HCT116 (cell line): ENCODE results near the gene MCF2L2. TPM values are rescaled to one million over a fixed set of nuclear protein-coding genes. Genes with fewer than 3 reads are reported as not detected.

Source experiments
- ATAC-seq: fragments of 200-7000 bp; cut with Tn5 transposase; 2 replicates; pipeline ENCODE4 v1.9.1; 2020; ENCODE audit warnings: mild to moderate bottlenecking, moderate library complexity
- BruUV-seq: library from RNA; stranded (reverse); fragments of 400-500 nt; replicated peaks from 2 replicates; lab custom pipeline; 2021; lab: Mats Ljungman, UMichigan
- CTCF ChIA-PET: fragments of 300-600 bp; sonication (Branson Sonifier 250); formaldehyde crosslinking; loops from one replicate; lab custom pipeline; 2021; ENCODE audit warnings: antibody characterized with exemption; lab: Charles Lee
- POLR2A ChIA-PET: fragments of 300-600, 350-600 bp; sonication (Branson Sonifier 250); formaldehyde crosslinking; loops from one replicate; lab custom pipeline; 2021; ENCODE audit warnings: antibody characterized with exemption; lab: Charles Lee
- RAD21 ChIA-PET, 2 experiments: fragments of 300-600 bp; sonication (Branson Sonifier 250); formaldehyde crosslinking; loops; one replicate each; lab custom pipeline; 2023; ENCODE audit warnings: low total read pairs in 2 of 2; ENCODE audit not compliant: uncharacterized antibody in 2 of 2, unreplicated experiment in 2 of 2, low non-redundant PET in 1 of 2; lab: Charles Lee
- DNase-seq: peaks from one replicate; pipeline ENCODE4 v3.0.0-alpha.2; 2010; ENCODE audit warnings: low read depth, low spot score
- H2AFZ ChIP-seq: fragments of 200-600 bp; shearing (Covaris generic), sonication (generic); 2 replicates; pipeline ENCODE4 v1.6.1; 2017; ENCODE audit warnings: low read depth, mixed run types, mixed read lengths, antibody characterized with exemption, low read length; ENCODE audit not compliant: poor library complexity, severe bottlenecking
- H3K27ac ChIP-seq: 2 replicates; pipeline ENCODE4 v1.5.1; 2012; ENCODE audit warnings: low read depth, low read length
- H3K27me3 ChIP-seq: fragments of 200-600 bp; sonication (generic); 2 replicates; pipeline ENCODE4 v1.6.1; 2016; ENCODE audit warnings: mixed run types, low read length, mixed read lengths; ENCODE audit not compliant: insufficient read depth
- H3K36me3 ChIP-seq, 2 experiments: fragments of 200-500 bp in 1 of 2; fragments of 200-600 bp in 1 of 2; sonication (Bioruptor generic) in 1 of 2; sonication (generic) in 1 of 2; 2 replicates each; pipeline versions ENCODE4 v1.5.1 to v1.6.1; 2014 to 2016; ENCODE audit warnings: low read length in 2 of 2, inconsistent platforms in 1 of 2, mixed read lengths in 1 of 2, mixed run types in 1 of 2; ENCODE audit not compliant: insufficient read depth in 2 of 2, control insufficient read depth in 1 of 2
- H3K4me1 ChIP-seq, 2 experiments: fragments of 200-600 bp in 1 of 2; sonication (generic) in 1 of 2; 2 replicates each; pipeline versions ENCODE4 v1.5.1 to v1.6.1; 2012 to 2017; ENCODE audit warnings: low read length in 2 of 2, inconsistent platforms in 1 of 2, mild to moderate bottlenecking in 1 of 2, mixed read lengths in 1 of 2, mixed run types in 1 of 2, moderate library complexity in 1 of 2; ENCODE audit not compliant: insufficient read depth in 2 of 2, control insufficient read depth in 1 of 2
- H3K4me2 ChIP-seq: fragments of 200-600 bp; sonication (generic); 2 replicates; pipeline ENCODE4 v1.6.1; 2017; ENCODE audit warnings: mixed run types, low read length, mixed read lengths
- H3K4me3 ChIP-seq, 2 experiments: fragments of 200-600 bp in 1 of 2; sonication (generic) in 1 of 2; replicated peaks in 1 of 2; 2 replicates each; pipeline ENCODE4 v1.5.1; 2011 to 2016; ENCODE audit warnings: low read length in 2 of 2, control low read depth in 1 of 2, low read depth in 1 of 2, mild to moderate bottlenecking in 1 of 2, mixed read lengths in 1 of 2, mixed run types in 1 of 2
- H3K79me2 ChIP-seq: fragments of 200-600 bp; sonication (generic); 2 replicates; pipeline ENCODE4 v1.6.1; 2017; ENCODE audit warnings: mild to moderate bottlenecking, mixed run types, low read length, moderate library complexity, mixed read lengths; ENCODE audit not compliant: insufficient read depth
- H3K9ac ChIP-seq: fragments of 200-600 bp; sonication (generic); 2 replicates; pipeline ENCODE4 v1.6.1; 2016; ENCODE audit warnings: low read length, mixed read lengths
- H3K9me2 ChIP-seq: fragments of 200-600 bp; sonication (generic), shearing (Covaris generic); 2 replicates; pipeline ENCODE4 v1.6.1; 2017; ENCODE audit warnings: mixed run types, mild to moderate bottlenecking, moderate library complexity; ENCODE audit not compliant: insufficient read depth
- H3K9me3 ChIP-seq, 2 experiments: fragments of 200-500 bp in 1 of 2; fragments of 200-600 bp in 1 of 2; sonication (Bioruptor generic) in 1 of 2; sonication (generic) in 1 of 2; 2 replicates each; pipeline ENCODE4 v1.6.1; 2014 to 2017; ENCODE audit warnings: low read length in 2 of 2, mixed read lengths in 2 of 2, inconsistent platforms in 1 of 2, low read depth in 1 of 2, mild to moderate bottlenecking in 1 of 2, mixed run types in 1 of 2, moderate library complexity in 1 of 2; ENCODE audit not compliant: control insufficient read depth in 1 of 2, insufficient read depth in 1 of 2
- H4K20me1 ChIP-seq: fragments of 200-600 bp; sonication (generic), shearing (Covaris generic); 2 replicates; pipeline ENCODE4 v1.6.1; 2017; ENCODE audit warnings: mixed run types, mild to moderate bottlenecking, moderate library complexity; ENCODE audit not compliant: insufficient read depth
- EGR1 ChIP-seq: IDR thresholded peaks from 2 replicates; pipeline ENCODE4 v1.6.1; 2012; ENCODE audit warnings: low read depth
- ELF1 ChIP-seq: IDR thresholded peaks from 2 replicates; pipeline ENCODE4 v1.6.1; 2012; ENCODE audit warnings: low read depth, borderline replicate concordance
- EZH2 ChIP-seq: fragments of 200-600 bp; sonication (generic); IDR thresholded peaks from 2 replicates; pipeline ENCODE4 v1.6.1; 2017; ENCODE audit warnings: antibody characterized with exemption, mixed run types
- MAX ChIP-seq: IDR thresholded peaks from 2 replicates; pipeline ENCODE4 v1.6.1; 2012
- POLR2A ChIP-seq: IDR thresholded peaks from 2 replicates; pipeline ENCODE4 v1.7.0; 2011; ENCODE audit warnings: borderline replicate concordance; ENCODE audit not compliant: insufficient read depth, insufficient read length; ENCODE audit errors: extremely low read depth
- RAD21 ChIP-seq: IDR thresholded peaks from 2 replicates; pipeline ENCODE4 v1.6.1; 2012; ENCODE audit warnings: low read depth, mild to moderate bottlenecking
- REST ChIP-seq: IDR thresholded peaks from 2 replicates; pipeline ENCODE4 v1.6.1; 2012; ENCODE audit warnings: low read depth
- SP1 ChIP-seq: IDR thresholded peaks from 2 replicates; pipeline ENCODE4 v1.6.1; 2012; ENCODE audit warnings: low read depth
- TCF7L2 ChIP-seq: IDR thresholded peaks from 2 replicates; pipeline ENCODE4 v1.7.0; 2011; ENCODE audit warnings: borderline replicate concordance, inconsistent platforms; ENCODE audit not compliant: insufficient read depth, insufficient read length; ENCODE audit errors: extremely low read depth
- ZBTB33 ChIP-seq: IDR thresholded peaks from 2 replicates; pipeline ENCODE4 v1.6.1; 2011; ENCODE audit warnings: mild to moderate bottlenecking, low read length, moderate library complexity; ENCODE audit not compliant: insufficient replicate concordance; ENCODE audit errors: extremely low read depth
- ZFX ChIP-seq: fragments of 450-650 bp; IDR thresholded peaks from 2 replicates; pipeline ENCODE4 v1.6.1; 2017
- ZNF274 ChIP-seq: fragments of 200-500 bp; sonication (Bioruptor generic); IDR thresholded peaks from 2 replicates; pipeline ENCODE4 v1.6.1; 2014; ENCODE audit warnings: mild to moderate bottlenecking, low read depth, low read length, inconsistent platforms
- intact Hi-C: fragments of 100-400 bp; cut with micrococcal nuclease; formaldehyde crosslinking; loops from 2 replicates; pipeline ENCODE4 v1.10.0; 2022
- total RNA-seq: library from RNA; stranded (reverse); gene quantifications from one replicate; pipeline ENCODE4 v1.2.1, GENCODE V29; 2021; ENCODE audit not compliant: unreplicated experiment

Gene MCF2L2
- total RNA-seq, 1 experiment from 2014 or later, result 1.5 TPM

DNA sequence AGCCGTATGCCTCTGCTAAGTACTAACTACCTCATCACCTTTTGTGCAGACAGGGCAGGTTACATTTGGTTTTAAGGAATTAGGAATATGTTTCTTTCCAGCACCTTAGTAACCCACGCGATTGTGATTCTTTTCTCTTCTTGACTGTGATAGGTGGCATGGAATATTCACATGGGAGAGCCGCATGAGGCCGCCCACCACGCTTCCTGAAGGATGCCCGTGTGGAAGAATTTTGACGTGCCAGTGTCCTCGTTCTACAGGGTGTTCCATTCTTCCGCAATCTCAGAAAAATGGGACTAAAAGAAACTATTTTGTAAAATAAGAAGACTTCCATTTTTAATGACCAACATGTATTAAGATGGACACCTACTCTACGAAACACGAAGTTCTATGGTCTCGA is 159.1 kb downstream of the MCF2L2 start:
- POLR2A ChIA-PET, result no interaction called here
- no peak overlapping the region for H3K4me3 ChIP-seq
- H3K79me2 ChIP-seq, result peaks cover 65% of the 10 kb centered on the region
- H2AFZ ChIP-seq, result no peak overlapping the region
- TF ChIP-seq POLR2A (no peak), ZNF274 (no peak), ZFX (no peak), MAX (no peak), ZBTB33 (no peak), ELF1 (no peak)
- no peaks in the 10 kb centered on the region for H3K9me2 ChIP-seq
- H3K4me2 ChIP-seq, result no peak overlapping the region
- H4K20me1 ChIP-seq, result no peaks in the 10 kb centered on the region
- no TSS peak for BruUV-seq
- no peak for ATAC-seq
- no peaks in the 10 kb centered on the region for H3K27me3 ChIP-seq
- peaks cover 13 to 49% of the 10 kb centered on the region in 2 experiments for H3K4me1 ChIP-seq
- H3K9me3 ChIP-seq, result no peaks in the 10 kb centered on the region
- RAD21 ChIA-PET, result no interaction called here
- no peak for DNase-seq
- H3K36me3 ChIP-seq, result peaks cover 2 to 12% of the 10 kb centered on the region in 2 experiments; a peak in 2 of 4 replicates
- H3K27ac ChIP-seq, result no peak overlapping the region
- intact Hi-C loops, result no loop called here
- CTCF ChIA-PET, result no interaction called here
- H3K9ac ChIP-seq, result no peak overlapping the region

DNA sequence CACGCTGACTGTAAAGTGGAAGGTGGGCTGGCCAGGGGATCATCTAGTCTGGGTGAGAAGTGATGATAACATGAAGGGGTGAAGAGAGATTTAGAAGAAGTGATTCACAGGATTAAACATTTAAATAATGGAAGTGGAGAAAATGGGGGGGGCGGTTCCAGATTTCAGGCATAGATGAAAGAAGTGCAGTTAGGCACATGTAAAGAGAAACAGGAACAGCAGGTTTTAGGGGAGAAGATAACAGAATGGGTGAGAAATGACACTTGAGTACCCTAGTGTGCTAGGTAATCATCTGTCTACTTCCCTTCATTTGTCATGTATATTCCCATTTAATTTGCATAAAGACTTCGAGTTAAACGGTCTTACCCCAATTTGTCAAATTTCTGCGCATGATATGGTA is 160.1 kb downstream of the MCF2L2 start:
- Histone ChIP-seq H3K4me3 (no peak overlapping the region), H2AFZ (no peak overlapping the region), H3K9ac (no peak overlapping the region), H3K4me2 (0 out of 2 replicates have a peak overlapping the region, but pooled peaks have one; percentile 5), H3K4me1 (peaks cover 13 to 51% of the 10 kb centered on the region in 2 experiments), H3K27me3 (no peaks in the 10 kb centered on the region), H3K36me3 (peaks cover 2 to 12% of the 10 kb centered on the region in 2 experiments; a peak in 2 of 4 replicates), H4K20me1 (no peaks in the 10 kb centered on the region), H3K79me2 (peaks cover 65% of the 10 kb centered on the region), H3K9me3 (no peaks in the 10 kb centered on the region), H3K9me2 (no peaks in the 10 kb centered on the region), H3K27ac (no peak overlapping the region)
- intact Hi-C loops, result no loop called here
- ChIA-PET RAD21 (no interaction called here), CTCF (no interaction called here), POLR2A (no interaction called here)
- DNase-seq, result no peak
- no peak for ATAC-seq
- BruUV-seq, result no TSS peak
- no peak for TF ChIP-seq SP1
- no peak for TF ChIP-seq ZBTB33
- TF ChIP-seq EZH2, result no peak
- TF ChIP-seq RAD21, result no peak
- no peak for TF ChIP-seq TCF7L2
- no peak for TF ChIP-seq ELF1
- no peak for TF ChIP-seq MAX
- no peak for TF ChIP-seq REST
- no peak for TF ChIP-seq EGR1
